ENCODE data around the gene AAK1. TPM values are rescaled to one million over a fixed set of nuclear protein-coding genes. Genes with fewer than 3 reads are reported as not detected.

The AAK1 gene
- total and polyA plus RNA-seq, 2 of the 13 experiments (the other 11 are each of a cell fraction or from before 2014, with no cell fraction given), result 9.8 to 10.3 TPM

GRCh38 chr2:69641887-69642708, 1.4 kb downstream of the AAK1 start (continued):
- no peak for TF ChIP-seq AKNA (CRISPR knock-in tag; IDR thresholded peaks at IDR 0.05; ENCODE audit: borderline replicate concordance)
- TF ChIP-seq ZSCAN25 (CRISPR knock-in tag; IDR thresholded peaks at IDR 0.05), result peak; percentile 35; the same call in 1 of the 2 replicates
- 0 out of 2 replicates have a peak, but pooled peaks have one; percentile 34 for TF ChIP-seq ZNF142 (CRISPR knock-in tag; IDR thresholded peaks at IDR 0.05)
- no peak for TF ChIP-seq ZNF703 (CRISPR knock-in tag; IDR thresholded peaks at IDR 0.05; ENCODE audit: borderline replicate concordance)
- no peak for TF ChIP-seq EZH2 (conservative IDR thresholded peaks at IDR 0.05; ENCODE audit: low read depth, low read length)
- 0 out of 2 replicates have a peak, but pooled peaks have one; percentile 13 for TF ChIP-seq ZNF367 (CRISPR knock-in tag; IDR thresholded peaks at IDR 0.05; ENCODE audit: borderline replicate concordance)
- 0 out of 2 replicates have a peak, but pooled peaks have one; percentile 43 for TF ChIP-seq SATB2 (CRISPR knock-in tag; IDR thresholded peaks at IDR 0.05)
- TF ChIP-seq ZBTB14 (CRISPR knock-in tag; IDR thresholded peaks at IDR 0.05), result peak; percentile 28; the same call in 1 of the 2 replicates
- TF ChIP-seq ZNF670 (CRISPR knock-in tag; IDR thresholded peaks at IDR 0.05; ENCODE audit: borderline replicate concordance), result 0 out of 2 replicates have a peak, but pooled peaks have one; percentile 19
- TF ChIP-seq ZNF878 (CRISPR knock-in tag; IDR thresholded peaks at IDR 0.05), result 0 out of 2 replicates have a peak, but pooled peaks have one; percentile 28
- TF ChIP-seq ZNF652 (CRISPR knock-in tag; IDR thresholded peaks at IDR 0.05; ENCODE audit: borderline replicate concordance, low read depth), result no peak
- peak; percentile 38; the same call in 1 of the 2 replicates for TF ChIP-seq FOXJ3 (CRISPR knock-in tag; IDR thresholded peaks at IDR 0.05; ENCODE audit: borderline replicate concordance)
- 0 out of 2 replicates have a peak, but pooled peaks have one; percentile 45 for TF ChIP-seq ISL2 (CRISPR knock-in tag; IDR thresholded peaks at IDR 0.05)
- TF ChIP-seq ZNF441 (CRISPR knock-in tag; IDR thresholded peaks at IDR 0.05; ENCODE audit: borderline replicate concordance), result 0 out of 2 replicates have a peak, but pooled peaks have one; percentile 49
- 0 out of 2 replicates have a peak, but pooled peaks have one; percentile 40 for TF ChIP-seq ZFP90 (CRISPR knock-in tag; IDR thresholded peaks at IDR 0.05; ENCODE audit: borderline replicate concordance)
